HG03066 (cell line): ENCODE data around the gene TRMT11.
"Not testable (repeated sequence)": the region's sequence is repeated elsewhere in the genome, so short reads cannot be mapped to it uniquely, and the experiment has no call there.

Experiments
- ATAC-seq: cut with Tn5 transposase; IDR thresholded peaks from one replicate; pipeline ENCODE4 v1.9.1; 2021; ENCODE audit warnings: low read depth; ENCODE audit not compliant: unreplicated experiment

The TRMT11 gene

DNA sequence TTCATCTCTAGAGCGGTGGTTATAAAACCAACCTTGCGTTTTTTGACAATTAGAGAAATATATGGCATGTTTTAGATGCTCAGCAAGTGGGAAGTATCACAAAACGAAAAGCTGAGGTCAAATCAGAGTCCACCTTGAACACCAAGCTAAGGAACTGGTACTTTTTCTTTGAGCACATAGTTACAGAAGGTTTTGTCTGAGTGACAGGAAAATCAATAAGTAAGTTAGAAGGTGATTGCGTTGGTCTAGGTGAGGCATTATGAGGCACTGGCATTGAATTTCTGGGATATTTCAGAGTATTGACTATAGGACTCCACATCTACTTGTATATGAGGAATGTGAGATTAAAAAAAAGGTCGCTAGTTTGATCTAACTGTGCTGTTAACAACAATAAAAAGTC lies 30.4 kb upstream of the TRMT11 start:
- ATAC-seq, result no peak

DNA sequence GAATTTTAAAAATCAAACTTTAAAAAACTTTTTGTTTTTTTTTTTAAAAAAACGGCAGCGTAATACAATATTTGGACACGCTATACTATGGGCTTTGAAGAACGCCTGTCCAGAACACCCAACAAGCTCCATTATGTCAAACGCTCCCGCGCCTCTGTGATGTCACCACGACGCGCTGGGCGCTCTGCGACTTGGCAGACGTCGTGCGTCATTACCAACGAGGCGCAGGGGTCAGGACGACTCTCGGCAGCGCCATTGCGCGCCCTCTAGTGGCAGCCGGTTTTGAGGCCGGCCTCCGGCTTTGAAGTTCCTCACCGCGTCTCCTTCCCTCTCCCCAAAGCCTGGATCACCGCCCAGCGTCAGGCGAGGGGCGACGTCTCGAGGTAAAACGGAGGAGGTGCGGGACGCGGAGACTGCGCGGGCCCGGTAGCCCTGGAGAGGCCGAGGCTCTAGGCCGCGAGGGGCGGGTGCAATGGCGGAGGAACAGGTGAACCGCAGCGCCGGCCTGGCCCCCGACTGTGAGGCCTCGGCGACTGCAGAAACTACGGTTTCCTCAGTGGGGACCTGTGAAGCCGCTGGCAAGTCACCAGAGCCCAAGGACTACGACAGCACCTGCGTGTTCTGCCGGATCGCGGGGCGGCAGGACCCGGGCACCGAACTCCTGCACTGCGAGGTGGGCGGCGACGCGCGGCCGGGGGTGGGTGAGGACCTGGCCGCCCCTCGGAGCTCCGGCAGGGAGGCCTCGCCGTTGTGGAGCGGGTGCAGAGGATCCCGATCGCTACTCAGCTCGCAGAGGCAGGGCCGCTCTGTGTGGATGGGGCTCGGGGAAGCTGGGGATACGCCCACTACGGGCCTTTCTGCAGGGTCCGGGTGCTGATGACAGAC lies 29.6 kb upstream of the TRMT11 start, which contains the start of gene HINT3:
Gene HINT3 (plus strand): TSS at position 265 of the 885 bp plus-strand sequence. CDS start 208 bp downstream, at position 473.
- ATAC-seq, result peak; percentile 91

DNA sequence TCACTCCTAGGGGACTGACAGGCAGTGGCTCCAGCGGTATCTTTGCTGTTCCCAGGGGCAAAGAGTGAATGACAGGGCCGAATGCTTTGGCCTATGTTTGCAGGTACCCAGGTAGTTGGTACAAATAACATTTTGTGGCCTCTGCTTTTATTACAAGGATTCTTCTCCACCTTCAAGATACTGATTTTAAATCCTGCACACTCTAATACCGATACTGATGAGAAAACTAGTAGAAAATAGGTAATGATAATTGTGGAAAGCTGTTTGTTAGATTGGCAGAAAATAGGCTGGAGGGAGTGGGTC lies 29.0 kb upstream of the TRMT11 start:
- ATAC-seq, result no peak

DNA sequence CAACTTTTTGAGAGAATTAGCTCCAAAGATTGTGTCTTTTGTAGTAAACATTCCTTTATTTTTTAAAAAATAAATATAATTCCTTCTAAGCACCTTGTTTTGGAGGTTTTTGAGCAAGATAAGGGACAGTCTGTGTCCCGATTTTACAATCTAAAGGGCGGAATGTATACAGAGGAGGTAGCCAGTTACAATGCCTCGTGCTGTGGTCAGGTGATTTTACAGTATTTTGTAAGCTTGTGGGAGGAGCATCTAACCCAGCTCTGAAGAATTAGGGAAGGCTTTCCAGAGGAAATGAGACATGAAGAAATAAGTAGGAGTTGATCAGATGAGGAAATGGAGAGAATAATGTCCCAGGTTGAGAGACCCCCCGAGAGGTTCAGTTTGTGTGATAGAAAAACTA lies 28.5 kb upstream of the TRMT11 start:
- ATAC-seq, result no peak

DNA sequence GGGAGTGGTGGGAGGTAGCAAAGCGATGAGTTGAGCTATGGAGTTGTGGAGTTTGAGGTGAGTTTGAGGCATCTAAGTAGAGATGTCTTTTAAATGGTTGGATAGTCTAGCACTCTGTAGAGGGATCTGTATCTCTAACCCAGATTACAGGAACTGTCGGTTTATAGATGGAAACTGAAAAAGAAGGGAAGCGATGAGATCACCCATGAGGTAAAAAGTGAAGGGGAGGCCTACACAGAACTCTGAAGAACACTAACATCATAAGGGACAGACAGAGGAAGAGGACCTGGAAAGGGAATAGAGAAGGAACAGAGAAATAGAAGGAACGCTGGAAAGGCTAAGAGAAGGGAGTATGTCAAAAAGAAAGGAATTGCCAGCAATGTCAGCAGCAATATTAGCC lies 27.3 kb upstream of the TRMT11 start:
- ATAC-seq, result no peak

DNA sequence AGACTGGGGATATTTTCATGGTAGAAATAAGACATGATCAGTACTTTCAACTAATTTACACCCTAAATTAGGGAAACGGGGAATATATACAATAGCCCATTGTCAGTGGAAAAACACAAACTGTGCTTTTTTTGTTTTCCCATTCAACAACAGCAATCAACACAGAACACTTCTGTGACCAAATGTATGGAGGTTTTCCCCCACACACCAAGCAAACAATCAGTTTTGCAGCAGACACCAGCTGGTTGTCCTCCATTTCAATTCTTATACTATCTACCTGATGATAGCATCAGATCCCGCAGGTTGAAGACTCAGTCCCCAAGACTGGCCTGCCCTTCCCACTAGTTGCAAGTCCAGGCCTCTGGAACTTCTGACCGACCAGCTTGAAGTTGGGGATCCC lies 25.2 kb upstream of the TRMT11 start:
- ATAC-seq, result no peak

DNA sequence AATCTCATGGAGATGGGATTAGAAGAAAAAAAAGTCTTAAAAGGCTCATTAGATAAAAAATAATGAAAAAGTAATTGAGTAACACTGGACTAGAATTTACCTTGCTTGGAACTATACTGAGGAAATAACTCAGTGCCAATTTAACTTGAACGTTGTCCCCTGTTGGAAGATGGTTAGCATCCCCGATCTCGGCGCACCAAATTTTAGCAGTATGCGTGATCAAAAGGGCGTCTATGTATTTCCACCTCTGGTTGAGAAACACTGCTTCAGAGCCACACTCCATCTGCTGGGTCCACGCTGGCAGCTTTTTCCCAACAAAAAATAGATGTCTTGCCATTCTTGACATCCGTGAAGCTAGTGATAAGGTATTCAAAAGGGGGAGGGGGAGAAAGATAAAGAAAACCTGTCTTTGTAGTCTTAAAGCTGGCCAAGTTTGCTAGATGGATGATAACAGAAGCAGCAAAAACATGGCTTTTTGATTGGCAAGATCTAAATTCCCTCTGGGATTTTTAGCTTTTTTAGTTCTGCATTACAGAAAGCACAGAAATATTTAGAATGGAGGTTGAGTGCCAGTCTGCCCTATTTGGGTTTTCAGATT lies 23.3 kb upstream of the TRMT11 start:
- ATAC-seq, result no peak

DNA sequence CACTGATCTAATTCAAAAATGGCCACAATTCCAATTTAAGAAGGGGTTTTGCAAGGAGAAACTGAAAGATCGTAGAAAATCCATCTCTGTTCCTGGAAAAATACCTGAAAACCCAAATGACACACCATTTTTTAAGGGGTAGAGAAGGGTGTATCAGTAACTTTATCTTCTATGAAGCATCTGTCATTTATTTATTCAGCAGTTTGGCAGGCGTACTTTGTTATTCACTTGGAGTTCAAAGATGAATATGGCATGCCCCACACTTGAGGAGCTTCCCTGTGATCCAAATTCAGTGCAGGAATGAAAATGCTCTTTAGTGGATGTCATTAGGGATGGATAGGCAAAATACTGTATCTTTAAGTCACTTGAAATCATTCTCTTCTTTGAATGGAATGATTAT lies 22.5 kb upstream of the TRMT11 start:
- ATAC-seq, result no peak

DNA sequence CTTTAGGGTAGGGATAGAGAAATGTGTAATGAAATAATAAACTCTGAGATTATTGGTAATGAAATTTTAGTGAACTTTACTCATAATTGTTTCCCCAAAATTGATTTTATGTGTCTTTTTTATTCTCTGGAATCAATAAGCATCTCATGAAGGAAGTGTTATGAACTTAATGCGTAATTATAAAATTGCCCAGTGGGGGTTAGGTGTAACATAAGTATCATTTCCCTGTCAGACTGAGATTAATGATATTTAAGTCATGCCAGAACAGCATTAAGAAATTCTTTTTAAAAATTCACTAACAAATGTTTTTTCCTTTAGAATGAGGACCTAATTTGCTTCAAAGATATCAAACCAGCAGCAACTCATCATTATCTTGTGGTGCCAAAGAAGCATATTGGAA lies 19.8 kb upstream of the TRMT11 start:
- ATAC-seq, result no peak

DNA sequence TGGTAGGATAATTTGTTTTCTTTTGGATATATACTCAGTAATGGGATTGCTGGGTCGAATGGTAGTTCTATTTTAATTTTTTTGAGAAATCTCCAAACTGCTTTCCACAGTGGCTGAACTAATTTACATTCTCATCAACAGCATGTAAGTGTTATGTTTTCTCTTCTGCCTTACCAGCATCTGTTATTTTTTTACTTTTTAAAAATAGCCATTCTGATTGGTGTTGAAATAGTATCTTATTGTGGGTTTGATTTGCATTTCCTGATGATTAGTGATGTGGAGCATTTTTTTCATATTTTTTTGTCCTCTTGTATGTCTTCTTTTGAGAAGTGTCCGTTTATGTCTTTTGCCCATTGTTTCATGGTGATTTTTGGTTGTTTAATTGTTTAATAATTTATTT lies 17.8 kb upstream of the TRMT11 start:
- no peak for ATAC-seq

DNA sequence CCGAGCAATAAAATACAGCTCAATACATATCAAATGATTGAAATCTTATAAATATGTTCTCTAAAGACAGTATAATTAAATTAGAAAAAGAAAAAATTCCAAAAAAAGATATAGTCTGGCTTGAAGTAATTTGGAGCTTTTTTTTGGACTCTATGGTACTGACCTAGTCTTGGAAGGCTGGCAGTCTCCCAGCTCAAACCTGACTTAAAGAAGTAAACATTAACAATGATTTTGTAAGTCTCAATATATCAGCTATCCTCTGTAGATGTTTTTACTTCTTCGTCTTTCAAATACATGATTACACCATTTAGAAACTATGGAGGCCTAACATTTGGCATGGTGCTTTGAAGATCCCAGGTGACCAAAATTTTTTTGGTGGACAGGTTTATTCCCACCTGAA lies 15.6 kb upstream of the TRMT11 start:
- ATAC-seq, result no peak

DNA sequence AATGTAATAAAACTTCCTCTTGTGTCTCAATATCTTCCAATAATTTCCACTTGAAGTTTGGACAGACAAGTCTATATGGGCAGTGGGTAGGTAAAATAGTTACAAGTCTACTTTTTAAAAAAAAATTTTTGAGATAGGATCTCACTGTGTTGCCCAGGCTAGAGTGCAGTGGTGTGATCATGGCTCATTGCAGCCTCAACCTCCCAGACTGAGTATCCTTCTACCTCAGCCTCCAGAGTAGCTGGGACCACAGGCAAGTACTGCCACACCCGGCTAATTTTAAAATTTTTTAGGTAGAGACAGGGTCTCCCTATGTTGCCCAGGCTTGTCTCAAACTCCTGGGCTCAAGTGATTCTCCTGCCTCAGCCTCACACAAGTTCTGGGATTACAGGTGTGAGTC lies 13.9 kb upstream of the TRMT11 start:
- not testable (repeated sequence) for ATAC-seq

DNA sequence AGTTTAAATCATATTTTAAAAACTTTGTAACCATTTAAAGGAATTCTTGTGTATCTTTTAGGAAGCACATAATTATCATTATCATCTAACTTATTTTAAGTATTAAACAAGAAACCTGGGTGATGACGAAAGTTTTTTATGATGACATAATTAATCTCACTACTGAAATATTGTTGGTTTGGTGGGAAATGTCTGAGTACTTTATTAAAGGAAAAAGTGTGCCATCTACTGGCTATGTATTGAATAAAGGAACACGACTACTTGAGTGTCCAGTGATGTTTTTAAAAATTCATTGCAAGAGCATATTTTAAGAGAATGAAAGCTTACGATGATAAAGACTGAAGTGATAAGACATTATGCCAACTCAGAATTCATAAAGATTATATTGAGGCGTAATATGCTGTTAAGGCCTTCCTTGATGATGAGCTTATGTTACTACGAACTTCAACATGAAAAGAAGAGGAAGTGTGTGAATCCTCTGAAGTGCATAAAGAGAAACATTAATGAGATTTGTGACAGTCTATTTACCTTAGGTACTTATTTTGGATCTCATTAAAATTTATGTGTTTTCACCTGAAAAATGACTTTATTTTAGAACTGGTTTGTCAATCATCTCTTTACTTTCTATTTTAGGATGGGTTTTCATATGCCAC lies 12.0 kb upstream of the TRMT11 start:
- ATAC-seq, result peak; percentile 78

DNA sequence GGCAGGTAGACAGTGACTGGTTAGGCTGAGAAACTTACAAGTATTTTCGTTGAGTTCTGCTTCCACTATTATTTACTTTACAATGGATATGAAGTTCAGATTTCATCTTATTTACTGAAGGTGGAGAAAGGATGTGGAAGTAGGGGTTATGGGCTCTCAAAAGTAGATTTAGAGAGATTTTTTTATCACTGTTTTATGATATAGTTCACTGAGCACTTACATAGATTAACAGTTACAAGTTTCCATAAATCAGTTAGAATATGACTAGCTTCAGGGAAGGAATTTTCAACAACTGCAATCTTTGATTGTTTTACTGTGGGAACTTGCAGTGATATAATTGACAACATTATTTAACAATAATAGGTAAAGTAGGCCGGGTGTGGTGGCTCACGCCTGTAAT lies 7.2 kb upstream of the TRMT11 start:
- no peak for ATAC-seq

DNA sequence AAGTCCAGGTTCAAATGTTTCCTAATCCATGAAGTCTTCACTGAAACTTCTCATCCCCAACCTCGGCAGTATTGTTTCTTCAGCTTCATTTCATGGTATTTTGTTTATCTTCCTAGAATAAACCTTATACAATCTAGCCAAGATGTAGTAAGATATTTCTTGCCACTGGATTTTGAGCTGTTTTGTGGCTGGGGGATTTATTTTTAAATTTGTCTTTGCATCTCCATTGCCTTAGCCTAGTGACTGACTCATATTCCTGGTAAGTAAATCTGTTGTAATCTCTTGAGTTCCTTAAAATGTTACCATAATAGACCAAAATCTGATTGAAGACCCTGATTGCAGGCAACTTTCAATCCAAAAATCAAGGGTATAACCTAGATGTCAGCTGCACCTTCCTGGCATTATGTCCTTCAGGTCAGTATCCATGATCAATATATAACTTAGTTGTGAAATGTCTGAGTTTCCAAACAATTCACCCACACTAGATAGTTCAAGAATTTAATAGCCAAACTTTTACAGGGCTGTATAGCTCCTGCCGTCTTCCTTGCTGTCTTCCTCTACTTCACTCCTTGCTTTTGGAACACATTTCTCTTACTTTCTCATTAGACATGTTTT lies 4.7 kb upstream of the TRMT11 start:
- ATAC-seq, result no peak

DNA sequence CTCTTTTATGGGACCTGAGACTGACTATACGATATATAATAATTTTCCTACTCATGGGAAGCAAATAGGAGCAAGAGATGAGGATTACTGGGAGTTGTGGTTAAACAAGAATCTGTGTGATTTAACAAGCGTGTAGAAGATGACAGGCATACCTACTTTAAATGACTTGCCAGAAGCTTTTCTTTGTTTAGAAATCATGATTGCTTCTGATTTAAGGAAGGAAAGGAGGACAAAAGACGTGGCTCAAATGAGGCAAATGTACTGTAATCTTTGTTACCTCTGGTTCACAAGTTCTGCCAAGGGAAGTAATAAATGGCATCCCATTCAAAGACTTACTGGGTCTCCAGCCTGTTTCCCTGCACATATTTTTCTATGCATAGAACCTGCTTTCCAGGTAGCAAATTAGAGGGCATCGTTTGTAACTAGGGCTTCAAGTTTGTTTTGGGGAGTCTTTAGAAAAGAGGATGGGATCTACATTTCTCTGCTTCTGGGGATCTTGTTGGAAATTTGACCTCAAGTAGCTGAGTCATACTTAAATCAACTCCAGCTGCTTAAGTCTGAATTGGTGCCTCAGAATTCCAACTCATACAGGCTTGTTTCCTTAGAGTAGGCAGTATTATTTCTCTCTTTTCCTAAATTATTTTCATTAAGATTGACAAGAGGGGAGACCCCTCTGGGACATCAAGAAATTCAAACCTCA lies 2.9 kb upstream of the TRMT11 start:
- no peak for ATAC-seq

DNA sequence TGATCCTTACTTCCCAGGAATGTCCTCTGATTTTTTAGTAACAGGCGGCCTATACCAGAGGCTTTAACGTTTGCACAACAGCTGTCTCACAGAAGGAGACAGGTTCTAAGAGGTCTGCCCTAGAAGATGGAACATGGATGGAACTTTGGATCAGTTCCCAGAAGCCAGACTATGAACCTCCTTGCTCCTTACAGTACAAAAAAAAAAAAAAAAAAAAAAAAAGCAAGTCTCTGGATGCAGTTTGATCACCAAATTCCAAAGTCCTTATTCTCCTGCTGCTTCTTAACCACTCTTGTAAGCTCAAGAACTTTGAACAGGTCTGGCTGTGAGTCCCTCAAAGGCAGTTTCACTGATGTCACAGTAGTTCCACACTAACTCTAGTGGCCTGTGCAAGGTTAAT lies 2.0 kb upstream of the TRMT11 start:
- ATAC-seq, result no peak

DNA sequence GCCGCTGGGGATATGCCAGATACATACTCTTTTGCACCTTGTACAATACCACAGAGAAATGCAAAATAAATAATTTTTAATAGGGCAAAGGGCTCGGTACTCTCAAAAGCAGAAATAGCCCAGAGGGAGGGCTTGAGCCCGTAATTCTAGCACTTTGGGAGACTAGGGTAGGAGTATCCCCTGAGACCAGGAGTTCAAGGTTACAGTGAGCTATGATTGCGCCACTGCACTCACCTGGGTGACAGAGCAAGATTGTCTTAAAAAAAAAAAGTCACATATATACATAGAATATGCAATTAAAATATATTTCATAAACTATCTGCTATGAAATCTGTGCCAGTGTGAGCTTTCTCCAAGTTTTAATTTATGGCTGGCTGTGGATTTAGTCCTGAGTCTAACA lies 818 bp upstream of the TRMT11 start:
- ATAC-seq, result no peak

DNA sequence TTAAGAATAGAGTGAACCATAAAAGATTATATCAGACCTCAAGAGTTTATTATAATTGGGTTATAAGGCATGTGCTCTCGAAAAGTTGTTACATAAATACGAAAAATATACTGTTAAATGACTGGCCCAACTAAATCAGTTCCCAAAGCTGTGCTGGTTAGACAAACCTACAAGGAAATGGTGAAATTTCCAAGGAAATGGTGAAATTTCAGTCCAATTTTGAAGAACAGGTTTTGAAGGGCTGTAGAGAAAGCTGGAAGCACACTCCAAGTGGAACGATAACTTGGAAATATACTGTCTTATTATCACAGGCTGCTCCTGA lies 400 bp upstream of the TRMT11 start:
- no peak for ATAC-seq

DNA sequence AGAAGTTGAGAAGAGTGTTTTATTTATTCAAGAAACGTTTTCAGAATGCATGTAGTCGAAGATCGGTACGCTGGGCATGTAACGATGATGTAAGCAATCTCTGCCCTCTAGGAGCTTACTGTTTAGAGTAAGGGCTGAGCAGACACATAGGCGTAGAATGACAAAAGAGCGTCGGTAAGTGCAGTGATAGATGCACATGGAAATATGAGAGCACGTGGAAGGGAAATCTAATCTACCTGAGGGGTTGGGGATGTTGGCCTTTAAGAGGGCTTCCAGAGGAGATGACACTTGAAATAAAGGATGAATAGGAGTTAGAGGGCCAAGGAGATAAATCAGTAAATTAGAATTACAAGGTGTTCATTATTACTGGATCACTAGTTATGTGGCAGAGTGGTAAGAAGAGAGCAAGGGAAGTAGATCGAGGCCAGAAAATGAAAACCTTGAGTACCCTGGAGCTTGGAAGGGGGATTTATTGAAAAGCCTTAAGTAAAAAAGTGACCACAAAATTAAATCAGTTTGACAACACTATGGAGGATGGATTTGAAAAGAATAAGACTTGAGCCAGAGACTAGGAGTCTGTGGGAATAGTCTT lies 782 bp downstream of the TRMT11 start:
- peak; percentile 18 for ATAC-seq

DNA sequence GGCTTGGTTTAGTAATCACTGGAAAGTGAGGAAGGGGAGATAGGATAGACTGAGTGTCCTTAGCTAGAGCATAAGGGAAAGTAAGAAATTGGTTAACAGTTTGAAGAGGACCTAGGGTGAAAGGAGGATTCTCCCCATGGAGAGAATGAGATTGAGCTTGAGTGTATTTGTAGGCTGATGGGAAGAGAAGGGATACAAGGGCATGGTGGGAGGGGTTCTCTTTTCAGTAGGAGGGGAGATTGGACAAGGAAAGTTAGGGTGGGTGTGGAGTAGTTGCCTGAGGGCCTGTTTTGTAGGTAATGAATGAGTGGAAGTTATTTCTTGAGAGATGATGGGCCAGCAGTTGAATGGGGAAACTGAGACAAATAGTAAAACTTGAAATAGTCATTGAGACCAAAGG lies 1.9 kb downstream of the TRMT11 start:
- ATAC-seq, result no peak
